GM12878 (cell line): ENCODE results near the gene HNRNPU. TPM values are rescaled to one million over a fixed set of nuclear protein-coding genes. Genes with fewer than 3 reads are reported as not detected.
A peak's percentile ranks its signal among the peaks of the same experiment; 100 is the strongest.

ENCODE experiments used
- ATAC-seq: fragments of 200-7000 bp; cut with Tn5 transposase; 3 replicates; pipeline ENCODE4 v1.9.1; 2020; ENCODE audit warnings: mild to moderate bottlenecking, moderate library complexity
- BruUV-seq: library from RNA; stranded (reverse); fragments of 400-500 nt; replicated peaks from 2 replicates; lab custom pipeline; 2021; lab: Mats Ljungman, UMichigan
- CTCF ChIA-PET: fragments of 300-600 bp; sonication (Branson Sonifier 250); formaldehyde crosslinking; extraction: SDS; loops from one replicate; lab custom pipeline; 2021; ENCODE audit warnings: inconsistent platforms; lab: Yijun Ruan, JAX
- POLR2A ChIA-PET: fragments of 350-600 bp; formaldehyde crosslinking; extraction: SDS; loops from one replicate; lab custom pipeline; 2021; ENCODE audit warnings: inconsistent platforms; lab: Charles Lee
- RAD21 ChIA-PET: fragments of 300-600 bp; sonication (Branson Sonifier 250); formaldehyde crosslinking; loops from one replicate; lab custom pipeline; 2023; ENCODE audit warnings: antibody characterized with exemption; ENCODE audit not compliant: unreplicated experiment; lab: Charles Lee
- SMC1A ChIA-PET: fragments of 300-600 bp; sonication (Branson Sonifier 250); formaldehyde crosslinking; loops from one replicate; lab custom pipeline; 2023; ENCODE audit not compliant: unreplicated experiment, uncharacterized antibody; lab: Charles Lee
- DNase-seq: peaks from one replicate; pipeline ENCODE4 v3.0.0-alpha.2; 2011; ENCODE audit warnings: low read depth, low spot score
- FAIRE-seq: peaks from 3 replicates; lab custom pipeline; 2011; peaks lifted over from hg19 to GRCh38; lab: Jason Lieb, UNC
- H2AFZ ChIP-seq: 2 replicates; pipeline ENCODE4 v1.6.0; 2011; ENCODE audit warnings: low read depth, low read length, control low read depth; ENCODE audit not compliant: control insufficient read depth
- H3K27ac ChIP-seq: 2 replicates; pipeline ENCODE4 v1.5.1; 2011; ENCODE audit warnings: control low read depth; ENCODE audit not compliant: control insufficient read depth, insufficient read depth
- H3K27me3 ChIP-seq, 2 experiments: replicated peaks in 1 of 2; 2 replicates each; pipeline versions ENCODE4 v1.6.0 to v1.6.1; 2011; ENCODE audit warnings: low read length in 1 of 2; ENCODE audit not compliant: control insufficient read depth in 2 of 2, insufficient read depth in 2 of 2
- H3K36me3 ChIP-seq, 2 experiments: 2 replicates each; pipeline ENCODE4 v1.5.1; 2011; ENCODE audit warnings: low read length in 1 of 2; ENCODE audit not compliant: control insufficient read depth in 2 of 2, insufficient read depth in 2 of 2
- H3K4me1 ChIP-seq: 2 replicates; pipeline ENCODE4 v1.6.1; 2011; ENCODE audit warnings: mild to moderate bottlenecking, low read length, moderate library complexity, mixed read lengths; ENCODE audit not compliant: control insufficient read depth, insufficient read depth
- H3K4me2 ChIP-seq: 2 replicates; pipeline ENCODE4 v1.6.0; 2011; ENCODE audit warnings: control low read depth; ENCODE audit not compliant: control insufficient read depth, insufficient read depth
- H3K4me3 ChIP-seq: fragments of 200-600 bp; sonication (generic); 2 replicates; pipeline ENCODE4 v1.5.1; 2016
- H3K79me2 ChIP-seq: 2 replicates; pipeline ENCODE4 v1.6.0; 2011; ENCODE audit warnings: low read length; ENCODE audit not compliant: control insufficient read depth, insufficient read depth
- H3K9ac ChIP-seq: 2 replicates; pipeline ENCODE4 v1.8.0; 2011; ENCODE audit warnings: low read length, control low read depth, mixed read lengths; ENCODE audit not compliant: control insufficient read depth, insufficient read depth
- H3K9me3 ChIP-seq: replicated peaks from 3 replicates; pipeline ENCODE4 v1.5.1; 2011; ENCODE audit warnings: mild to moderate bottlenecking, low read length; ENCODE audit not compliant: control insufficient read depth, insufficient read depth
- H4K20me1 ChIP-seq: 2 replicates; pipeline ENCODE4 v1.6.0; 2011; ENCODE audit not compliant: control insufficient read depth, insufficient read depth
- FOXM1 ChIP-seq: IDR thresholded peaks from 2 replicates; pipeline ENCODE4 v1.6.1; 2012; ENCODE audit warnings: low read depth, mild to moderate bottlenecking, inconsistent platforms, low read length, moderate library complexity
- MTA3 ChIP-seq: IDR thresholded peaks from 2 replicates; pipeline ENCODE4 v1.6.1; 2012; ENCODE audit warnings: low read length, inconsistent platforms, borderline replicate concordance
- NFYB ChIP-seq: IDR thresholded peaks from 2 replicates; pipeline ENCODE4 v1.6.1; 2011; ENCODE audit warnings: low read depth, mild to moderate bottlenecking, low read length, improper control_type of control experiment, moderate library complexity; ENCODE audit not compliant: insufficient read depth
- NKRF ChIP-seq: fragments of 450-650 bp; conservative IDR thresholded peaks from 2 replicates; pipeline ENCODE4 v1.6.1; 2017; ENCODE audit warnings: mild to moderate bottlenecking, moderate library complexity
- PAX5 ChIP-seq: IDR thresholded peaks from 2 replicates; pipeline ENCODE4 v1.6.1; 2011; ENCODE audit warnings: low read depth, low read length, borderline replicate concordance
- PML ChIP-seq: IDR thresholded peaks from 2 replicates; pipeline ENCODE4 v1.6.1; 2012; ENCODE audit warnings: low read length, inconsistent platforms
- SMAD1 ChIP-seq: fragments of 450-650 bp; IDR thresholded peaks from 2 replicates; pipeline ENCODE4 v1.6.1; 2018; ENCODE audit warnings: mild to moderate bottlenecking, low read depth; ENCODE audit not compliant: partially characterized antibody
- SREBF1 ChIP-seq: IDR thresholded peaks from 2 replicates; pipeline ENCODE4 v1.6.1; 2012; ENCODE audit warnings: mild to moderate bottlenecking, low read length
- TCF12 ChIP-seq: IDR thresholded peaks from 2 replicates; pipeline ENCODE4 v1.6.1; 2011; ENCODE audit warnings: low read depth, mild to moderate bottlenecking, low read length
- ZNF207 ChIP-seq: fragments of 450-650 bp; IDR thresholded peaks from 2 replicates; pipeline ENCODE4 v1.6.1; 2014; ENCODE audit warnings: antibody characterized with exemption, mild to moderate bottlenecking, borderline replicate concordance
- ZZZ3 ChIP-seq: IDR thresholded peaks from 2 replicates; pipeline ENCODE4 v1.6.1; 2011; ENCODE audit warnings: low read depth; ENCODE audit not compliant: control insufficient read depth, insufficient read length
- WGBS: methylation state at CpG from one replicate; pipeline ENCODE4 v1.1.6; 2016; ENCODE audit warnings: low lambda C conversion rate; ENCODE audit not compliant: insufficient replicate concordance, insufficient coverage; ENCODE audit errors: missing lambda C conversion rate; 5-methylcytosine and 5-hydroxymethylcytosine counted together
- in situ Hi-C: fragments of 300-500 bp; cut with MboI; formaldehyde crosslinking; loops from 9 replicates; pipeline ENCODE4 v1.14.3; 2018; ENCODE audit warnings: mixed read lengths
- intact Hi-C: fragments of 100-400 bp; cut with micrococcal nuclease; formaldehyde crosslinking; loops from one replicate; pipeline ENCODE4 v1.14.2; 2022; ENCODE audit not compliant: unreplicated experiment
- polyA plus RNA-seq, 11 experiments: library from polyadenylated mRNA; depleted of rRNA in 4 of 11; unstranded in 6 of 11; stranded (reverse) in 5 of 11; fragments of >200 nt; fragmentation: Nextera tagmentation in 4 of 11; fragmentation: Illumina TruSeq in 1 of 11; extraction: Ambion mirVana in 4 of 11; extraction: Trizol in 1 of 11; gene quantifications; 1 replicate in 1 of 11; 2 replicates in 10 of 11; pipeline versions ENCODE4 v1.2.1 to v1.2.3, GENCODE V29; 2011 to 2016; ENCODE audit warnings: inconsistent platforms in 2 of 11, missing spikeins in 2 of 11, low read depth in 1 of 11
- total RNA-seq, 4 experiments: library from RNA; depleted of rRNA in 3 of 4; stranded (reverse); fragments of >200 nt in 3 of 4; fragmentation: Illumina TruSeq in 1 of 4; extraction: Trizol in 1 of 4; gene quantifications; 2 replicates each; pipeline versions ENCODE4 v1.2.1 to v1.2.3, GENCODE V29; 2013 to 2021
- TF ChIP-seq, protein P1 (sequence below): fragments of 450-650 bp; IDR thresholded peaks from 2 replicates; pipeline ENCODE4 v1.6.1; 2017; ENCODE audit warnings: mild to moderate bottlenecking, moderate library complexity
- TF ChIP-seq, protein P2 (sequence below): IDR thresholded peaks from 2 replicates; pipeline ENCODE4 v1.6.1; 2012; ENCODE audit warnings: low read depth, low read length, improper control_type of control experiment

HNRNPU gene
- total and polyA plus RNA-seq, 10 of the 15 experiments (the other 5 are each of a cell fraction or from before 2014, with no cell fraction given): 163 to 569 (median 420) TPM

- intact Hi-C loops: loop anchor here (2.0 kb wide), 1 partner anchor 58 kb away; no protein-coding TSS in a partner anchor
- Histone ChIP-seq H3K4me3 (peak overlapping the region; percentile 100), H3K27me3 (no peaks in the 10 kb centered on the region), H3K4me1 (peaks cover 3% of the 10 kb centered on the region; the same call in 1 of the 2 replicates), H4K20me1 (peaks cover 14% of the 10 kb centered on the region), H3K4me2 (peak overlapping the region; percentile 82), H3K79me2 (peaks cover 77% of the 10 kb centered on the region), H3K9me3 (no peaks in the 10 kb centered on the region), H3K27ac (peak overlapping the region; percentile 99), H3K9ac (peak overlapping the region; percentile 100), H2AFZ (no peak overlapping the region), H3K36me3 (peaks cover 4 to 38% of the 10 kb centered on the region in 2 experiments)
- FAIRE-seq: no peak
- no peak for TF ChIP-seq NKRF
- no peak for TF ChIP-seq TCF12
- TF ChIP-seq MTA3: peak; percentile 55; the same call in 1 of the 2 replicates
- TF ChIP-seq SREBF1: no peak
- TF ChIP-seq PML: peak; percentile 24; the same call in 1 of the 2 replicates
- TF ChIP-seq ZZZ3: no peak
- TF ChIP-seq, protein P1, sequence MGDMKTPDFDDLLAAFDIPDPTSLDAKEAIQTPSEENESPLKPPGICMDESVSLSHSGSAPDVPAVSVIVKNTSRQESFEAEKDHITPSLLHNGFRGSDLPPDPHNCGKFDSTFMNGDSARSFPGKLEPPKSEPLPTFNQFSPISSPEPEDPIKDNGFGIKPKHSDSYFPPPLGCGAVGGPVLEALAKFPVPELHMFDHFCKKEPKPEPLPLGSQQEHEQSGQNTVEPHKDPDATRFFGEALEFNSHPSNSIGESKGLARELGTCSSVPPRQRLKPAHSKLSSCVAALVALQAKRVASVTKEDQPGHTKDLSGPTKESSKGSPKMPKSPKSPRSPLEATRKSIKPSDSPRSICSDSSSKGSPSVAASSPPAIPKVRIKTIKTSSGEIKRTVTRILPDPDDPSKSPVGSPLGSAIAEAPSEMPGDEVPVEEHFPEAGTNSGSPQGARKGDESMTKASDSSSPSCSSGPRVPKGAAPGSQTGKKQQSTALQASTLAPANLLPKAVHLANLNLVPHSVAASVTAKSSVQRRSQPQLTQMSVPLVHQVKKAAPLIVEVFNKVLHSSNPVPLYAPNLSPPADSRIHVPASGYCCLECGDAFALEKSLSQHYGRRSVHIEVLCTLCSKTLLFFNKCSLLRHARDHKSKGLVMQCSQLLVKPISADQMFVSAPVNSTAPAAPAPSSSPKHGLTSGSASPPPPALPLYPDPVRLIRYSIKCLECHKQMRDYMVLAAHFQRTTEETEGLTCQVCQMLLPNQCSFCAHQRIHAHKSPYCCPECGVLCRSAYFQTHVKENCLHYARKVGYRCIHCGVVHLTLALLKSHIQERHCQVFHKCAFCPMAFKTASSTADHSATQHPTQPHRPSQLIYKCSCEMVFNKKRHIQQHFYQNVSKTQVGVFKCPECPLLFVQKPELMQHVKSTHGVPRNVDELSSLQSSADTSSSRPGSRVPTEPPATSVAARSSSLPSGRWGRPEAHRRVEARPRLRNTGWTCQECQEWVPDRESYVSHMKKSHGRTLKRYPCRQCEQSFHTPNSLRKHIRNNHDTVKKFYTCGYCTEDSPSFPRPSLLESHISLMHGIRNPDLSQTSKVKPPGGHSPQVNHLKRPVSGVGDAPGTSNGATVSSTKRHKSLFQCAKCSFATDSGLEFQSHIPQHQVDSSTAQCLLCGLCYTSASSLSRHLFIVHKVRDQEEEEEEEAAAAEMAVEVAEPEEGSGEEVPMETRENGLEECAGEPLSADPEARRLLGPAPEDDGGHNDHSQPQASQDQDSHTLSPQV: no peak
- TF ChIP-seq, protein P2, sequence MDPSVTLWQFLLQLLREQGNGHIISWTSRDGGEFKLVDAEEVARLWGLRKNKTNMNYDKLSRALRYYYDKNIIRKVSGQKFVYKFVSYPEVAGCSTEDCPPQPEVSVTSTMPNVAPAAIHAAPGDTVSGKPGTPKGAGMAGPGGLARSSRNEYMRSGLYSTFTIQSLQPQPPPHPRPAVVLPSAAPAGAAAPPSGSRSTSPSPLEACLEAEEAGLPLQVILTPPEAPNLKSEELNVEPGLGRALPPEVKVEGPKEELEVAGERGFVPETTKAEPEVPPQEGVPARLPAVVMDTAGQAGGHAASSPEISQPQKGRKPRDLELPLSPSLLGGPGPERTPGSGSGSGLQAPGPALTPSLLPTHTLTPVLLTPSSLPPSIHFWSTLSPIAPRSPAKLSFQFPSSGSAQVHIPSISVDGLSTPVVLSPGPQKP: no peak
- TF ChIP-seq ZNF207: no peak
- TF ChIP-seq SMAD1: no peak
- no peak for TF ChIP-seq PAX5
- no peak for TF ChIP-seq NFYB
- 0 out of 2 replicates have a peak, but pooled peaks have one; percentile 15 for TF ChIP-seq FOXM1
- DNase-seq: no peak
- ChIA-PET SMC1A (interaction anchor here (1.0 to 18.4 kb wide), 16 partner anchors 10 to 257 kb away, joined by 3 to 360 read pairs (median 4); partner anchors contain the start of gene COX20), RAD21 (interaction anchor here (0.8 to 4.2 kb wide), 13 partner anchors 9 to 180 kb away, joined by 3 to 44 read pairs (median 5); partner anchors contain the start of gene COX20), CTCF (interaction anchor here (0.8 to 11.1 kb wide), 8 partner anchors 11 to 180 kb away, joined by 3 to 98 read pairs (median 10); partner anchors contain the start of gene COX20), POLR2A (interaction anchor here (0.9 to 21.2 kb wide), 5 partner anchors 11 to 210 kb away, joined by 3 to 350 read pairs (median 20); partner anchors contain the start of genes COX20 and DESI2)
- ATAC-seq: no peak
- in situ Hi-C loops: loop anchor here (5.0 kb wide), 1 partner anchor 105 kb away; a partner anchor contains a TSS
- no TSS peak for BruUV-seq
- WGBS: 2% methylated on average over 7 of the region's 7 CpGs
These were observed 2.0 kb downstream of the HNRNPU start for GRCh38 chr1:244862354-244862698.
